ENCODE measurements around the gene TMPRSS2.

The TMPRSS2 gene

GRCh38 chr21:41446586-41446985 is 61.4 kb downstream of the TMPRSS2 start:
- DNase-seq = peak; percentile 44

- no peak for DNase-seq
These were observed 62.5 kb downstream of the TMPRSS2 start for GRCh38 chr21:41445465-41445862.

- DNase-seq = no peak
These were observed 63.1 kb downstream of the TMPRSS2 start for GRCh38 chr21:41444703-41445464.

- DNase-seq = no peak
These were observed 64.4 kb downstream of the TMPRSS2 start for GRCh38 chr21:41443562-41443961.

GRCh38 chr21:41442481-41443186 is 65.3 kb downstream of the TMPRSS2 start:
- peak; percentile 82 for DNase-seq

- no peak for DNase-seq
These were observed 66.4 kb downstream of the TMPRSS2 start for GRCh38 chr21:41441546-41441945.

- peak; percentile 25 for DNase-seq
These were observed 68.7 kb downstream of the TMPRSS2 start for GRCh38 chr21:41439248-41439647.

- no peak for DNase-seq
These were observed 69.4 kb downstream of the TMPRSS2 start for GRCh38 chr21:41438425-41439113.

- no peak for DNase-seq
These were observed 70.2 kb downstream of the TMPRSS2 start for GRCh38 chr21:41437729-41438128.

GRCh38 chr21:41435706-41436105 is 72.3 kb downstream of the TMPRSS2 start:
- DNase-seq = no peak

GRCh38 chr21:41433566-41433965 is 74.4 kb downstream of the TMPRSS2 start:
- DNase-seq = no peak

- DNase-seq = no peak
These were observed 75.1 kb downstream of the TMPRSS2 start for GRCh38 chr21:41432562-41433460.

- DNase-seq = no peak
These were observed 76.0 kb downstream of the TMPRSS2 start for GRCh38 chr21:41431788-41432548.

GRCh38 chr21:41429925-41430491 is 78.0 kb downstream of the TMPRSS2 start:
- no peak for DNase-seq

- no peak for DNase-seq
These were observed 78.7 kb downstream of the TMPRSS2 start for GRCh38 chr21:41429305-41429704.

GRCh38 chr21:41428847-41429246 is 79.1 kb downstream of the TMPRSS2 start:
- no peak for DNase-seq

GRCh38 chr21:41428311-41428710 is 79.6 kb downstream of the TMPRSS2 start:
- DNase-seq = no peak

GRCh38 chr21:41427556-41427955 is 80.4 kb downstream of the TMPRSS2 start:
- no peak for DNase-seq

- no peak for DNase-seq
These were observed 81.1 kb downstream of the TMPRSS2 start for GRCh38 chr21:41426676-41427404.

- peak; percentile 28 for DNase-seq
These were observed 81.8 kb downstream of the TMPRSS2 start, which contains the start of gene MX1 for GRCh38 chr21:41425954-41426675. TSS of gene MX1 (plus strand) at chr21:41426239. CDS start at chr21:41432071, 5,832 bp downstream.

Data from fibroblast of upper back skin (primary cell).